GM12878 (cell line): ENCODE data around the gene RHOXF2. TPM values are rescaled to one million over a fixed set of nuclear protein-coding genes. Genes with fewer than 3 reads are reported as not detected.

Experiments used
- ATAC-seq: fragments of 200-7000 bp; cut with Tn5 transposase; 3 replicates; pipeline ENCODE4 v1.9.1; 2020; ENCODE audit warnings: mild to moderate bottlenecking, moderate library complexity
- BruUV-seq: library from RNA; stranded (reverse); fragments of 400-500 nt; replicated peaks from 2 replicates; lab custom pipeline; 2021; lab: Mats Ljungman, UMichigan
- CTCF ChIA-PET: fragments of 300-600 bp; sonication (Branson Sonifier 250); formaldehyde crosslinking; extraction: SDS; loops from one replicate; lab custom pipeline; 2021; ENCODE audit warnings: inconsistent platforms; lab: Yijun Ruan, JAX
- POLR2A ChIA-PET: fragments of 350-600 bp; formaldehyde crosslinking; extraction: SDS; loops from one replicate; lab custom pipeline; 2021; ENCODE audit warnings: inconsistent platforms; lab: Charles Lee
- RAD21 ChIA-PET: fragments of 300-600 bp; sonication (Branson Sonifier 250); formaldehyde crosslinking; loops from one replicate; lab custom pipeline; 2023; ENCODE audit warnings: antibody characterized with exemption; ENCODE audit not compliant: unreplicated experiment; lab: Charles Lee
- SMC1A ChIA-PET: fragments of 300-600 bp; sonication (Branson Sonifier 250); formaldehyde crosslinking; loops from one replicate; lab custom pipeline; 2023; ENCODE audit not compliant: unreplicated experiment, uncharacterized antibody; lab: Charles Lee
- DNase-seq: peaks from one replicate; pipeline ENCODE4 v3.0.0-alpha.2; 2011; ENCODE audit warnings: low read depth, low spot score
- FAIRE-seq: peaks from 3 replicates; lab custom pipeline; 2011; peaks lifted over from hg19 to GRCh38; lab: Jason Lieb, UNC
- H2AFZ ChIP-seq: 2 replicates; pipeline ENCODE4 v1.6.0; 2011; ENCODE audit warnings: low read depth, low read length, control low read depth; ENCODE audit not compliant: control insufficient read depth
- H3K27ac ChIP-seq: 2 replicates; pipeline ENCODE4 v1.5.1; 2011; ENCODE audit warnings: control low read depth; ENCODE audit not compliant: control insufficient read depth, insufficient read depth
- H3K27me3 ChIP-seq, 2 experiments: replicated peaks in 1 of 2; 2 replicates each; pipeline versions ENCODE4 v1.6.0 to v1.6.1; 2011; ENCODE audit warnings: low read length in 1 of 2; ENCODE audit not compliant: control insufficient read depth in 2 of 2, insufficient read depth in 2 of 2
- H3K36me3 ChIP-seq, 2 experiments: 2 replicates each; pipeline ENCODE4 v1.5.1; 2011; ENCODE audit warnings: low read length in 1 of 2; ENCODE audit not compliant: control insufficient read depth in 2 of 2, insufficient read depth in 2 of 2
- H3K4me1 ChIP-seq: 2 replicates; pipeline ENCODE4 v1.6.1; 2011; ENCODE audit warnings: mild to moderate bottlenecking, low read length, moderate library complexity, mixed read lengths; ENCODE audit not compliant: control insufficient read depth, insufficient read depth
- H3K4me2 ChIP-seq: 2 replicates; pipeline ENCODE4 v1.6.0; 2011; ENCODE audit warnings: control low read depth; ENCODE audit not compliant: control insufficient read depth, insufficient read depth
- H3K4me3 ChIP-seq: fragments of 200-600 bp; sonication (generic); 2 replicates; pipeline ENCODE4 v1.5.1; 2016
- H3K79me2 ChIP-seq: 2 replicates; pipeline ENCODE4 v1.6.0; 2011; ENCODE audit warnings: low read length; ENCODE audit not compliant: control insufficient read depth, insufficient read depth
- H3K9ac ChIP-seq: 2 replicates; pipeline ENCODE4 v1.8.0; 2011; ENCODE audit warnings: low read length, control low read depth, mixed read lengths; ENCODE audit not compliant: control insufficient read depth, insufficient read depth
- H3K9me3 ChIP-seq: replicated peaks from 3 replicates; pipeline ENCODE4 v1.5.1; 2011; ENCODE audit warnings: mild to moderate bottlenecking, low read length; ENCODE audit not compliant: control insufficient read depth, insufficient read depth
- H4K20me1 ChIP-seq: 2 replicates; pipeline ENCODE4 v1.6.0; 2011; ENCODE audit not compliant: control insufficient read depth, insufficient read depth
- ATF7 ChIP-seq: fragments of 450-650 bp; IDR thresholded peaks from 2 replicates; pipeline ENCODE4 v1.6.1; 2016; ENCODE audit warnings: low read depth, mild to moderate bottlenecking
- CTCF ChIP-seq, 3 experiments: IDR thresholded peaks in 2 of 3; conservative IDR thresholded peaks in 1 of 3; 2 replicates each; pipeline ENCODE4 v1.5.1; 2011; ENCODE audit warnings: low read depth in 3 of 3, low read length in 3 of 3, mild to moderate bottlenecking in 3 of 3, control low read depth in 2 of 3, moderate library complexity in 2 of 3, inconsistent platforms in 1 of 3, mixed read lengths in 1 of 3; ENCODE audit not compliant: control insufficient read depth in 2 of 3, insufficient read depth in 1 of 3; ENCODE audit errors: extremely low read depth in 1 of 3
- EGR1 ChIP-seq, 2 experiments: IDR thresholded peaks; 1 replicate in 1 of 2; 2 replicates in 1 of 2; pipeline ENCODE4 v1.6.1; 2011 to 2012; ENCODE audit warnings: low read depth in 2 of 2, low read length in 2 of 2, borderline replicate concordance in 1 of 2, mild to moderate bottlenecking in 1 of 2, moderate library complexity in 1 of 2
- NRF1 ChIP-seq: conservative IDR thresholded peaks from 2 replicates; pipeline ENCODE4 v1.6.1; 2011; ENCODE audit warnings: mild to moderate bottlenecking, low read depth, low read length, improper control_type of control experiment
- RAD21 ChIP-seq: IDR thresholded peaks from 2 replicates; pipeline ENCODE4 v1.6.1; 2011; ENCODE audit warnings: mild to moderate bottlenecking, low read depth, low read length, moderate library complexity; ENCODE audit not compliant: insufficient read depth
- REST ChIP-seq: IDR thresholded peaks from 2 replicates; pipeline ENCODE4 v1.6.1; 2012; ENCODE audit warnings: mild to moderate bottlenecking, low read depth, low read length
- SMC3 ChIP-seq: IDR thresholded peaks from 2 replicates; pipeline ENCODE4 v1.6.1; 2011; ENCODE audit warnings: low read length, improper control_type of control experiment, borderline replicate concordance
- ZBTB4 ChIP-seq: fragments of 450-650 bp; formaldehyde crosslinking; IDR thresholded peaks from 2 replicates; pipeline ENCODE4 v1.4.0; 2022; ENCODE audit warnings: mild to moderate bottlenecking, moderate library complexity
- ZNF217 ChIP-seq: fragments of 450-650 bp; IDR thresholded peaks from 2 replicates; pipeline ENCODE4 v1.6.1; 2017; ENCODE audit warnings: antibody characterized with exemption, mild to moderate bottlenecking
- WGBS: methylation state at CpG from one replicate; pipeline ENCODE4 v1.1.6; 2016; ENCODE audit warnings: low lambda C conversion rate; ENCODE audit not compliant: insufficient replicate concordance, insufficient coverage; ENCODE audit errors: missing lambda C conversion rate; 5-methylcytosine and 5-hydroxymethylcytosine counted together
- in situ Hi-C: fragments of 300-500 bp; cut with MboI; formaldehyde crosslinking; loops from 9 replicates; pipeline ENCODE4 v1.14.3; 2018; ENCODE audit warnings: mixed read lengths
- intact Hi-C: fragments of 100-400 bp; cut with micrococcal nuclease; formaldehyde crosslinking; loops from one replicate; pipeline ENCODE4 v1.14.2; 2022; ENCODE audit not compliant: unreplicated experiment
- polyA plus RNA-seq, 11 experiments: library from polyadenylated mRNA; depleted of rRNA in 4 of 11; unstranded in 6 of 11; stranded (reverse) in 5 of 11; fragments of >200 nt; fragmentation: Nextera tagmentation in 4 of 11; fragmentation: Illumina TruSeq in 1 of 11; extraction: Ambion mirVana in 4 of 11; extraction: Trizol in 1 of 11; gene quantifications; 1 replicate in 1 of 11; 2 replicates in 10 of 11; pipeline versions ENCODE4 v1.2.1 to v1.2.3, GENCODE V29; 2011 to 2016; ENCODE audit warnings: inconsistent platforms in 2 of 11, missing spikeins in 2 of 11, low read depth in 1 of 11
- total RNA-seq, 4 experiments: library from RNA; depleted of rRNA in 3 of 4; stranded (reverse); fragments of >200 nt in 3 of 4; fragmentation: Illumina TruSeq in 1 of 4; extraction: Trizol in 1 of 4; gene quantifications; 2 replicates each; pipeline versions ENCODE4 v1.2.1 to v1.2.3, GENCODE V29; 2013 to 2021

The RHOXF2 gene
- total and polyA plus RNA-seq, 10 of the 15 experiments (the other 5 are each of a cell fraction or from before 2014, with no cell fraction given), result 0.03 TPM; not detected in 8

- Histone ChIP-seq H3K36me3 (no peaks in the 10 kb centered on the region), H2AFZ (no peak overlapping the region), H3K9ac (no peak overlapping the region), H3K9me3 (no peaks in the 10 kb centered on the region), H3K27ac (no peak overlapping the region), H3K79me2 (no peaks in the 10 kb centered on the region), H4K20me1 (no peaks in the 10 kb centered on the region), H3K4me2 (no peak overlapping the region), H3K4me1 (no peaks in the 10 kb centered on the region), H3K4me3 (no peak overlapping the region), H3K27me3 (no peaks in the 10 kb centered on the region)
- intact Hi-C loops (no loop called here), in situ Hi-C loops (loop anchor here (25.0 kb wide), 1 partner anchor 101 kb away; the partner anchor contains the start of gene RHOXF1)
- SMC1A ChIA-PET, result interaction anchor here (0.5 to 2.0 kb wide), 19 partner anchors 9 to 1450 kb away, joined by 3 to 13 read pairs (median 4); no protein-coding TSS in a partner anchor
- ATAC-seq (peak; percentile 99), FAIRE-seq (no peak), DNase-seq (peak; percentile 36)
- POLR2A ChIA-PET, result no interaction called here
- TF ChIP-seq EGR1 (IDR thresholded peaks at IDR 0.05; ENCODE audit: borderline replicate concordance in 1 of 2, low read depth in 2 of 2, low read length in 2 of 2) (no peak), RAD21 (peak; percentile 78), NRF1 (no peak), ATF7 (no peak), ZNF217 (no peak), ZBTB4 (CRISPR knock-in tag) (no peak), CTCF (IDR thresholded peaks at IDR 0.05 in 2 of 3, conservative IDR thresholded peaks at IDR 0.05 in 1 of 3; ENCODE audit: control insufficient read depth in 2 of 3, extremely low read depth in 1 of 3, insufficient read depth in 1 of 3, low read depth in 3 of 3, low read length in 3 of 3) (peak; percentile 81 to 94 (median 87)), REST (peak; percentile 66; the same call in 1 of the 2 replicates), SMC3 (peak; percentile 70)
- BruUV-seq, result no TSS peak
- RAD21 ChIA-PET, result interaction anchor here (1.0 to 2.1 kb wide), 14 partner anchors 9 to 343 kb away, joined by 3 to 10 read pairs (median 4); no protein-coding TSS in a partner anchor
- CTCF ChIA-PET, result interaction anchor here (0.6 to 4.0 kb wide), 56 partner anchors 9 to 267 kb away, joined by 3 to 51 read pairs (median 5); no protein-coding TSS in a partner anchor
- 19% methylated on average over 8 of the region's 8 CpGs for WGBS
These were observed 55.2 kb downstream of the RHOXF2 start for GRCh38 chrX:120213438-120214265.
